ENCODE measurements around the gene SCFD2.

SCFD2 gene

DNA sequence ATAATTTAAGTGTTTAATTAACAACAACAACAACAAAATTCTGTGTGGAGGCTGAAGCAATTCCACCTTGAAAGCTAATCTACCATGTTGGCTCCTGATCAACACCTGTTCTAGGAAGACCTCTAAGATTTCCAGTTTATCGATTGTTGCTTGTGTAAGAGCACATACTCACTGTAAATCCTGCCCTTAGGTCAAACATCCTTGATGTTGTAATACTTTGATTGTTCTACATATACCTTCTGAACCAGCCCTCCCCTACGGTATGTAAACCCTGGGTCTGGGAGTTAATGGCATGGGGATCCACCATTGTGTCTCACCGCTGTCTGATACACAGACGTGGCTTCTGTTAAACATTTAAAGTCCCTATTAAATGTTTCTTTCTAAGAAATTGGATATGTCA is 430.5 kb downstream of the SCFD2 start:
- TF ChIP-seq, protein P1, sequence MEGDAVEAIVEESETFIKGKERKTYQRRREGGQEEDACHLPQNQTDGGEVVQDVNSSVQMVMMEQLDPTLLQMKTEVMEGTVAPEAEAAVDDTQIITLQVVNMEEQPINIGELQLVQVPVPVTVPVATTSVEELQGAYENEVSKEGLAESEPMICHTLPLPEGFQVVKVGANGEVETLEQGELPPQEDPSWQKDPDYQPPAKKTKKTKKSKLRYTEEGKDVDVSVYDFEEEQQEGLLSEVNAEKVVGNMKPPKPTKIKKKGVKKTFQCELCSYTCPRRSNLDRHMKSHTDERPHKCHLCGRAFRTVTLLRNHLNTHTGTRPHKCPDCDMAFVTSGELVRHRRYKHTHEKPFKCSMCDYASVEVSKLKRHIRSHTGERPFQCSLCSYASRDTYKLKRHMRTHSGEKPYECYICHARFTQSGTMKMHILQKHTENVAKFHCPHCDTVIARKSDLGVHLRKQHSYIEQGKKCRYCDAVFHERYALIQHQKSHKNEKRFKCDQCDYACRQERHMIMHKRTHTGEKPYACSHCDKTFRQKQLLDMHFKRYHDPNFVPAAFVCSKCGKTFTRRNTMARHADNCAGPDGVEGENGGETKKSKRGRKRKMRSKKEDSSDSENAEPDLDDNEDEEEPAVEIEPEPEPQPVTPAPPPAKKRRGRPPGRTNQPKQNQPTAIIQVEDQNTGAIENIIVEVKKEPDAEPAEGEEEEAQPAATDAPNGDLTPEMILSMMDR (IDR thresholded peaks at IDR 0.05) = no peak
- H3K4me3 Mint-ChIP-seq = no peak overlapping the region
- H3K9me3 Mint-ChIP-seq = peaks cover 11% of the 10 kb centered on the region
- peaks cover 67% of the 10 kb centered on the region for H3K4me1 Mint-ChIP-seq
- no peak for DNase-seq
- peaks cover 22% of the 10 kb centered on the region for H3K36me3 Mint-ChIP-seq (ENCODE audit: low read depth)
- H3K27me3 Mint-ChIP-seq (ENCODE audit: low read depth, poor library complexity) = no peaks in the 10 kb centered on the region
- H3K27ac Mint-ChIP-seq = no peak overlapping the region

DNA sequence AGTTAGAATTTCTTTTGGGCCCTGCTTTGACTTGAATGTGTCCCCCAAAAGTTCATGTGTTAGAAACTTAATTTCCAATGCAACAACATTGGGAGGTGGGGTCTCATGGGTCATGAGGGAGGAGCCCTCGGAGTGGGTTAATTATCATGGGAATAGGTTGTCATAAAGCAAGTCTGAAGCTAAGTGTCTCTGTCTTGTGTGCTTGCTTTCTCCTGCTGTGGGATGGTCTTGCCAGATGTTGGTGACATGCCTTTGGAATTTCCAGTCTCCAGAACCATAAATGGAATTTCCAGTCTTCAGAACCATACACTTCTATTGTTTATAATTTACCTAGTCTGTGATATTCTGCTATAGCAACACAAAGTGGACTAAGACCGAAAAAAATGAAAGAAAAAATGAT is 432.1 kb downstream of the SCFD2 start:
- TF ChIP-seq, protein P1 (IDR thresholded peaks at IDR 0.05) = no peak
- no peak for DNase-seq
- Mint-ChIP-seq H3K36me3 (ENCODE audit: low read depth) (peaks cover 29% of the 10 kb centered on the region), H3K4me3 (no peak overlapping the region), H3K9me3 (peaks cover 20% of the 10 kb centered on the region), H3K4me1 (peaks cover 64% of the 10 kb centered on the region), H3K27ac (peak overlapping the region; percentile 83), H3K27me3 (ENCODE audit: low read depth, poor library complexity) (no peaks in the 10 kb centered on the region)

DNA sequence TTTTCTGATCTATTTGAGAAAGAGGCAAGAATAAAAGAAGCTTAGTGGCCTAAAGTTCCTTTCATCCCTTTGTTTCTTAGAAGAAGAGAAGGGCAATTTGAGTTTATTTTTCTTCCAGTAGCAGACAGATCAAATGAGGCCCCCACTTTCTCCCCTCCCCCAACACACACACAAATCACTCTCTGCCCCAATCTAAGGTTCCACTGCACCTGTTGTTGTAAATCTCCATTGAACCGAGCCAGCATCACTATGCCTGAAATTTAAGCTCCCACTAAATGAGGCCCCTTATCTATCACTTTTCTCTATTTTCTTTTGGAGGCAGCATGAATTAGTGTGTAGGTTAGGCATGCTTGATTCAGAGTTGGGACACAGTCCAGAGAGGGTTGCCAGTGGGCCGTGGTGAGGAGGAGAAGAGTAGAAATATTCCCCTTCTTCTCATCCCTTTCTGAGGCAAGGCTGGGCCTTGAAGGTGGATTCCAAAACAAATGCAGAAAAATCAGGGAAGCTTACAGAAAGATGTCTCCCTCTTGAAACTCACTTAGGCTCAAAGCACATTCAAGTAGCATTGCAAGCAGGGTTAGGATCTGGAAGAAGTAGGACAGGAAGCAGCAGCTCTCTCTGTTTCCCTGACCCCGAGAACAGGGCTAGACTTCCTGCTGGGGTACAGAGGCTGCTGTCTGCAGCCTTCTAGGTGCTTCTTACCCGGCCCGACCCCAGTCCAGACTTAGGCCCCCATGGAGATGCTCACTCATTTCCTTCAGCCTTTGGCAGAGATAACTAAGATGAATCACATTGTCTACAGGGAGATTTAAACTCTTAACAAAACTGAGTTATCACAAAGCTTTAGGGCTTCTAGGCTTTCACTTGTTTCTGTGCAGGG is 433.0 kb downstream of the SCFD2 start:
- Mint-ChIP-seq H3K36me3 (ENCODE audit: low read depth) (peaks cover 29% of the 10 kb centered on the region), H3K4me1 (peaks cover 69% of the 10 kb centered on the region), H3K9me3 (peaks cover 20% of the 10 kb centered on the region), H3K4me3 (peak overlapping the region; percentile 53), H3K27me3 (ENCODE audit: low read depth, poor library complexity) (no peaks in the 10 kb centered on the region), H3K27ac (peak overlapping the region; percentile 92)
- TF ChIP-seq, protein P1 (IDR thresholded peaks at IDR 0.05) = no peak
- DNase-seq = no peak

DNA sequence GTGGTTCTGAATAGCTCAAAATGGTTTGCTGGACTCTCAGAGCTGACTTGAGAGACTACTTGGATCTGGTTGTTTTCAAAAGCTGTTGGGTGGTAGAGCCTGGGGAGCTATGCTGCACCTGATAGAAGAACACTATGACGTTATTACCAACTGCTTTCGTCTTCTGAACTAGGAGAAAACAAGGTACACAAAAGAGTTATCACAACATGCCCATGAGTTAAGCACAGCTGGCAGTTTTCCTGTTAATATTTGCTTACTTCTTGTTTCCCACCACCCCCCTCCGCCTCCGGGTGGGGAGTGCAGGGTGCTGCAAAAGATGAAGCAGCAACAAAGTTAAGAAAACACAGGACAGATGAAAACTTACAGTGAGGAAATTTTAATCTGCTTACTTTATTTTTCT is 434.6 kb downstream of the SCFD2 start:
- peaks cover 15% of the 10 kb centered on the region for H3K36me3 Mint-ChIP-seq (ENCODE audit: low read depth)
- peaks cover 16% of the 10 kb centered on the region for H3K9me3 Mint-ChIP-seq
- no peak overlapping the region for H3K4me3 Mint-ChIP-seq
- TF ChIP-seq, protein P1 (IDR thresholded peaks at IDR 0.05) = no peak
- DNase-seq = no peak
- peak overlapping the region; percentile 91 for H3K27ac Mint-ChIP-seq
- H3K27me3 Mint-ChIP-seq (ENCODE audit: low read depth, poor library complexity) = no peaks in the 10 kb centered on the region
- peaks cover 75% of the 10 kb centered on the region for H3K4me1 Mint-ChIP-seq

DNA sequence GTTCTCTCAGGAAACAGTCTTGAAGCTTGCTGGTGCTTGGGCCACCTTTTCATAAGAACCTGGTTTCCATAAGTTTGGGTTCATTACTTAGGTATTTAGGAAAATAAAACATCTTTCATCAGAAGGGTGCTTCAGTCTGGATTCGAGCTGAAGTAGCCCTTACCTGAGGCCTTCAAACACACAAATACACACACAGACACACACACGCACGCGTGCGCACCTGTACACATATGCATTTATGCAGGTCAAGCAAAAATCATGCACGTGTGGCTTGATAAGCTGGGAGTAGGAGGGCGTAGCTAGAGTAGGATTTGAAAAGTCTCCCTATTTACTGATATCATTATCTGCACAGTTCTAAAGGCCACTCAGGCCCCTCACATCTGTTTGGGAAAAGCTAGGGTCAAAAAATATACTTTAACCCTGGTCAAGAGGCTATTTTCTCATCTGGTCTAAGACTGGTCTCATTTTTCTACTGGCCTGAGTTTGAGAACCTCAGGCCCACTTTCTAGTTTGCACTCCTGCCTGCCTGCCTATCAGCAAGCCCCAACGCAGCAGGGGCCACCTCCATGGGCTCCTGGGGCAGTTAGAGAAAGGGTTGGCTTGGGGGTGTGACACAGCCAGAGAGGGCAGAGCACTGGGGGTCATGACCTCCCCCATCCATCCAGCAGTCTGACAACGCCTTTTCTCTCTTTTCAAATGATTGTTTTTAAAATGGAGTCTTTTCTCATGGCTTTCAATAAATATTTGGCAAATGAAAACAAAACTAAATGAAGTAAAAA is 439.5 kb downstream of the SCFD2 start:
- H3K27me3 Mint-ChIP-seq (ENCODE audit: low read depth, poor library complexity) = no peaks in the 10 kb centered on the region
- H3K9me3 Mint-ChIP-seq = peaks cover 16% of the 10 kb centered on the region
- DNase-seq = peak; percentile 19
- peaks cover 58% of the 10 kb centered on the region for H3K4me1 Mint-ChIP-seq
- TF ChIP-seq, protein P1 (IDR thresholded peaks at IDR 0.05) = no peak
- peaks cover 13% of the 10 kb centered on the region for H3K36me3 Mint-ChIP-seq (ENCODE audit: low read depth)
- H3K4me3 Mint-ChIP-seq = no peak overlapping the region
- H3K27ac Mint-ChIP-seq = peak overlapping the region; percentile 99

Measured in nephron progenitor cell (in vitro differentiated cells).